Measurements from ENCODE around the gene MAFF.

MAFF gene

GRCh38 chr22:38239101-38239761 is 37.4 kb downstream of the MAFF start:
- no peak overlapping the region for H3K9ac ChIP-seq (ENCODE audit: low read length)
- H3K36me3 ChIP-seq (ENCODE audit: control insufficient read depth, insufficient read depth, low read length) = peaks cover 37% of the 10 kb centered on the region
- no peaks in the 10 kb centered on the region for H3K27me3 ChIP-seq (ENCODE audit: control insufficient read depth, insufficient read depth, low read length)
- H3K4me3 ChIP-seq (ENCODE audit: low read depth, low read length) = no peak overlapping the region
- H3K4me1 ChIP-seq (ENCODE audit: control insufficient read depth, insufficient read depth, low read length) = peaks cover 24% of the 10 kb centered on the region
- no peak overlapping the region for H3K27ac ChIP-seq (ENCODE audit: low read depth, low read length)
- no peaks in the 10 kb centered on the region for H3K9me3 ChIP-seq (ENCODE audit: control insufficient read depth, insufficient read depth, low read depth, low read length)

- Histone ChIP-seq H3K36me3 (ENCODE audit: control insufficient read depth, insufficient read depth, low read length) (peaks cover 33% of the 10 kb centered on the region), H3K9ac (ENCODE audit: low read length) (peak overlapping the region; percentile 23), H3K4me1 (ENCODE audit: control insufficient read depth, insufficient read depth, low read length) (peaks cover 24% of the 10 kb centered on the region), H3K27ac (ENCODE audit: low read depth, low read length) (peak overlapping the region; percentile 7), H3K9me3 (ENCODE audit: control insufficient read depth, insufficient read depth, low read depth, low read length) (no peaks in the 10 kb centered on the region), H3K27me3 (ENCODE audit: control insufficient read depth, insufficient read depth, low read length) (no peaks in the 10 kb centered on the region), H3K4me3 (ENCODE audit: low read depth, low read length) (no peak overlapping the region)
These were observed 39.0 kb downstream of the MAFF start for GRCh38 chr22:38240734-38241252.

DNA sequence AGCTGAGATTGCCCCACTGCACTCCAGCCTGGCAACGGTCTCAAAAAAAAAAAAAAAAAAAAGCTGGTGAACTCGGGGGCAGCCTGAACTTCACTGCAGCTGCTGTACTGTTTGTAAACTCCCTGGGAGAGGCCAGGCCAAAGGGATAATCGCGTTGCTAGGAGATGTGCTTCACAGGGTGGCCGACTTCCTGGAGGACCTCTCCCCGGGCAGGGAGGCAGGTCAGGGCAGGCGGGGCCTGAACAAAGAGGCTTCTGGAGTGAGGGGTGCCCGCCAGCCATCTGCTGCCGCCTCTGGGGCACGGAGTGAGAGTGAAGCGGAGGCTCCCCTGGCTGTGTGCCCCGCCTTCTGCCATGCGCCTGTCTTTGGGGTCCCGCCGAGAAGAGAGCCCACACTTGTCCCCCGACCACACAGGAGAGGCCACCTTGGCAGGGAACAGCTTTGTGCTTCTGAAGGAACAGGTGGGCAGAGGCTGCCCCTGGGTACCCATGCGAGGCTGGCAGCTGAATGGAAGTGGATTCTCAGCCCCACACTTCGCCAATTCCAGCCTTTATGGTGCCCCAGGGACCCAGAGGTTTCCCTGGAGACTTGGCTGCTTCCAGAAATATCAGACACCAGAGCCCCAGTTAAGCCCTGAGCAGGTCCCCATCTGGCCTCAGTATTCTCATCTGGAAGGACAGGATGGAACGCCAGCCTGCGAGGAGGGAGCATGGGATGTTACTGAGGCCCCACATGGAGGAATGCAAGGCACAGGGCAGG is 41.4 kb downstream of the MAFF start:
- no peaks in the 10 kb centered on the region for H3K9me3 ChIP-seq (ENCODE audit: control insufficient read depth, insufficient read depth, low read depth, low read length)
- peaks cover 24% of the 10 kb centered on the region for H3K4me1 ChIP-seq (ENCODE audit: control insufficient read depth, insufficient read depth, low read length)
- peaks cover 41% of the 10 kb centered on the region for H3K36me3 ChIP-seq (ENCODE audit: control insufficient read depth, insufficient read depth, low read length)
- H3K27ac ChIP-seq (ENCODE audit: low read depth, low read length) = no peak overlapping the region
- no peak overlapping the region for H3K9ac ChIP-seq (ENCODE audit: low read length)
- no peaks in the 10 kb centered on the region for H3K27me3 ChIP-seq (ENCODE audit: control insufficient read depth, insufficient read depth, low read length)
- no peak overlapping the region for H3K4me3 ChIP-seq (ENCODE audit: low read depth, low read length)

GRCh38 chr22:38244106-38244505 is 42.3 kb downstream of the MAFF start:
- Histone ChIP-seq H3K4me3 (ENCODE audit: low read depth, low read length) (no peak overlapping the region), H3K27ac (ENCODE audit: low read depth, low read length) (no peak overlapping the region), H3K36me3 (ENCODE audit: control insufficient read depth, insufficient read depth, low read length) (peaks cover 38% of the 10 kb centered on the region), H3K9ac (ENCODE audit: low read length) (no peak overlapping the region), H3K9me3 (ENCODE audit: control insufficient read depth, insufficient read depth, low read depth, low read length) (no peaks in the 10 kb centered on the region), H3K4me1 (ENCODE audit: control insufficient read depth, insufficient read depth, low read length) (peaks cover 23% of the 10 kb centered on the region), H3K27me3 (ENCODE audit: control insufficient read depth, insufficient read depth, low read length) (no peaks in the 10 kb centered on the region)

- Histone ChIP-seq H3K9ac (ENCODE audit: low read length) (no peak overlapping the region), H3K36me3 (ENCODE audit: control insufficient read depth, insufficient read depth, low read length) (peaks cover 38% of the 10 kb centered on the region), H3K27ac (ENCODE audit: low read depth, low read length) (no peak overlapping the region), H3K27me3 (ENCODE audit: control insufficient read depth, insufficient read depth, low read length) (no peaks in the 10 kb centered on the region), H3K9me3 (ENCODE audit: control insufficient read depth, insufficient read depth, low read depth, low read length) (no peaks in the 10 kb centered on the region), H3K4me1 (ENCODE audit: control insufficient read depth, insufficient read depth, low read length) (peaks cover 7% of the 10 kb centered on the region), H3K4me3 (ENCODE audit: low read depth, low read length) (no peak overlapping the region)
These were observed 44.4 kb downstream of the MAFF start for GRCh38 chr22:38246046-38246658.

DNA sequence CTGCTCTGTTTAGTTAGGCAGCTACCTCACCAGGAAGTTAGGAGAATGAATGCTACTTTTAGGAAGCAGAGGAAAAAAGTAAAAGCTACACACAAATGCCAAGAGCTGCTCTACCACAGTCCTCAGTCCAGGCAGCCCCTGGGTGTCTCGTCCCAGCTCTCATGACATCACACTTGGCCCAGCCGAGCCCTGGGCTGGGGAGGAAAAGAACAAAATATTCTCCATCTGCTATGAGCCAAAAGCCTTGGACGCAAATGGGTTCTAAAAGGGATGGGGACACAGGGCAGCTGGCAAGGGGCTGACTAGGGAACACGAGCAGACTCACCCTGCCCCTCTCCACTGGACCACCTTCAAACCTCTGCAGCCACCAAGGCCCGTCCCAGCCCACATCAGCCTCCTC is 44.9 kb downstream of the MAFF start:
- Histone ChIP-seq H3K4me3 (ENCODE audit: low read depth, low read length) (no peak overlapping the region), H3K36me3 (ENCODE audit: control insufficient read depth, insufficient read depth, low read length) (peaks cover 38% of the 10 kb centered on the region), H3K4me1 (ENCODE audit: control insufficient read depth, insufficient read depth, low read length) (peaks cover 3% of the 10 kb centered on the region; the same call in 1 of the 2 replicates), H3K27ac (ENCODE audit: low read depth, low read length) (no peak overlapping the region), H3K27me3 (ENCODE audit: control insufficient read depth, insufficient read depth, low read length) (no peaks in the 10 kb centered on the region), H3K9me3 (ENCODE audit: control insufficient read depth, insufficient read depth, low read depth, low read length) (no peaks in the 10 kb centered on the region), H3K9ac (ENCODE audit: low read length) (no peak overlapping the region)

GRCh38 chr22:38247713-38248112 is 45.9 kb downstream of the MAFF start:
- peaks cover 40% of the 10 kb centered on the region for H3K36me3 ChIP-seq (ENCODE audit: control insufficient read depth, insufficient read depth, low read length)
- peaks cover 3% of the 10 kb centered on the region; the same call in 1 of the 2 replicates for H3K4me1 ChIP-seq (ENCODE audit: control insufficient read depth, insufficient read depth, low read length)
- H3K9ac ChIP-seq (ENCODE audit: low read length) = no peak overlapping the region
- no peaks in the 10 kb centered on the region for H3K27me3 ChIP-seq (ENCODE audit: control insufficient read depth, insufficient read depth, low read length)
- no peaks in the 10 kb centered on the region for H3K9me3 ChIP-seq (ENCODE audit: control insufficient read depth, insufficient read depth, low read depth, low read length)
- H3K4me3 ChIP-seq (ENCODE audit: low read depth, low read length) = no peak overlapping the region
- H3K27ac ChIP-seq (ENCODE audit: low read depth, low read length) = no peak overlapping the region

DNA sequence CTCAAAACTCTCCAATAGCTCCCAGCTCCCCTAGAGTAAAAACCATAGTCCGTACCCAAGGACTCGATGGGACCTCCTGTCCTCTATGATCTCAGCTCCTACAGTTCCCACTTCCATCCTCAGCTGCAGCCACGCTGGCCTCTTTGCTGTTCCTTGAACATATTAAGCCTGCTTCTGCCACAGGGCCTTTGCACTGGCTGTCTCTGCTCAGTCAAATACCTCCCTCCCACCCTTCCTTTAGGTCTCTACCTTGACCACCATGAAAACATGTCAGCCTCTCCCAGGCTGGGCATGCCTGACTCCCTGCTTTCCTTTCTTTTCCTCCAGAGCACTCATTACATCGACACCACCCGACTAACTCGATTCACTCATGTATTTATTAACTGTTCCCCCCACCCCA is 46.5 kb downstream of the MAFF start:
- H3K9me3 ChIP-seq (ENCODE audit: control insufficient read depth, insufficient read depth, low read depth, low read length) = no peaks in the 10 kb centered on the region
- no peak overlapping the region for H3K9ac ChIP-seq (ENCODE audit: low read length)
- H3K4me1 ChIP-seq (ENCODE audit: control insufficient read depth, insufficient read depth, low read length) = 0 out of 2 replicates have a peak, but pooled peaks cover under 1% of the 10 kb centered on the region
- no peak overlapping the region for H3K27ac ChIP-seq (ENCODE audit: low read depth, low read length)
- H3K27me3 ChIP-seq (ENCODE audit: control insufficient read depth, insufficient read depth, low read length) = no peaks in the 10 kb centered on the region
- no peak overlapping the region for H3K4me3 ChIP-seq (ENCODE audit: low read depth, low read length)
- peaks cover 40% of the 10 kb centered on the region for H3K36me3 ChIP-seq (ENCODE audit: control insufficient read depth, insufficient read depth, low read length)

- no peak overlapping the region for H3K9ac ChIP-seq (ENCODE audit: low read length)
- no peaks in the 10 kb centered on the region for H3K9me3 ChIP-seq (ENCODE audit: control insufficient read depth, insufficient read depth, low read depth, low read length)
- H3K27ac ChIP-seq (ENCODE audit: low read depth, low read length) = no peak overlapping the region
- peaks cover 33% of the 10 kb centered on the region for H3K36me3 ChIP-seq (ENCODE audit: control insufficient read depth, insufficient read depth, low read length)
- no peak overlapping the region for H3K4me3 ChIP-seq (ENCODE audit: low read depth, low read length)
- no peaks in the 10 kb centered on the region for H3K27me3 ChIP-seq (ENCODE audit: control insufficient read depth, insufficient read depth, low read length)
- no peaks in the 10 kb centered on the region for H3K4me1 ChIP-seq (ENCODE audit: control insufficient read depth, insufficient read depth, low read length)
These were observed 47.5 kb downstream of the MAFF start for GRCh38 chr22:38249301-38249700.

DNA sequence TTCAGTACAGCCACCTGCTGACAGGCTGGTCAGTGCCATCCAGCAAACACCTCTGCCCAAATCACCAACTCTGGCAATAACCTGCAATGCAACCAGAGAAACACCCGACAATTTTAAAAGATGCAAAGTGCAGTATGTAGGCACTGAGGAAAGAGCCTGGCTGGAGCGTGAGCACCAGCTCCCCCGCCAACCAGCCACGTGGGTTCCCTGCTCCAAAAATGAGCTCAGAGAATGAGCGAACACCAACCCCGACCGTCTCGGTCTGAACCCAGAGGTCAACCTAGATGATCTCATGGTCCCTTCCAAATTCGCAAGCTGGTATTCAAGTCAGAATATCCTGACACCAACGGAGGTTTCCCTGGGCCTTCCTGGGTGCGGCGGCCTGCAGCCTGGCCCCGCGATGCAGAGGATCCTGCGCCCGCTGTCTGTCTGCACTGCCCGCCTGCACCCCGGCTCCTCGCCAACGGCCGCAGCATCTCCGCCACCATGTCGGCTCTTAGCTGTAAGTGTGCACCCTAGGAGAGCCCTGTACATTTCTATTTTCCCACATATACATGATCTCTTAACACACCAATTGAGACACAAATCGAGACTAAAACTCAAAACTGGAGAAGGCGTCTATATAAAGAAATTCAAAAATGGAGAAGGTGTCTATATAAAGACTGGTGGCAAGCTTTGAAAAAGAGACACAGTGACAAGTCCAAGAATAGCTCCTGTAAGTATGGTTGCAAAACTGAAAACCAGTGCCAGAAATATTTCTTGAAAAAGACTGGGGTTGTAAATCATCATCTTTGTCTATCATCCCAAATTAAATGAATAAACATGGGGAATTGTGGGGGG is 48.2 kb downstream of the MAFF start:
- H3K9me3 ChIP-seq (ENCODE audit: control insufficient read depth, insufficient read depth, low read depth, low read length) = no peaks in the 10 kb centered on the region
- H3K4me3 ChIP-seq (ENCODE audit: low read depth, low read length) = no peak overlapping the region
- H3K27me3 ChIP-seq (ENCODE audit: control insufficient read depth, insufficient read depth, low read length) = no peaks in the 10 kb centered on the region
- H3K9ac ChIP-seq (ENCODE audit: low read length) = no peak overlapping the region
- H3K4me1 ChIP-seq (ENCODE audit: control insufficient read depth, insufficient read depth, low read length) = no peaks in the 10 kb centered on the region
- H3K27ac ChIP-seq (ENCODE audit: low read depth, low read length) = no peak overlapping the region
- peaks cover 27% of the 10 kb centered on the region for H3K36me3 ChIP-seq (ENCODE audit: control insufficient read depth, insufficient read depth, low read length)
